HepG2 (cell line): ENCODE measurements around the gene ARMC2. TPM values are rescaled to one million over a fixed set of nuclear protein-coding genes. Genes with fewer than 3 reads are reported as not detected.

Experiments used
- ATAC-seq: fragments of 200-7000 bp; cut with Tn5 transposase; 3 replicates; pipeline ENCODE4 v1.9.1; 2020; ENCODE audit warnings: mild to moderate bottlenecking, moderate library complexity
- BruUV-seq: library from RNA; stranded (reverse); fragments of 400-500 nt; replicated peaks from 2 replicates; lab custom pipeline; 2021; lab: Mats Ljungman, UMichigan
- CTCF ChIA-PET: fragments of 300-600 bp; formaldehyde crosslinking; extraction: SDS; loops from one replicate; lab custom pipeline; 2021; ENCODE audit warnings: low total read pairs, inconsistent platforms, low intra/inter-chr PET ratio; lab: Yijun Ruan, JAX
- POLR2A ChIA-PET: fragments of 350-600 bp; sonication (Branson Sonifier 250); formaldehyde crosslinking; loops from one replicate; lab custom pipeline; 2020; ENCODE audit warnings: antibody characterized with exemption, inconsistent platforms; lab: Yijun Ruan, JAX
- DNase-seq: peaks from one replicate; pipeline ENCODE4 v3.0.0-alpha.2; 2015; ENCODE audit warnings: low spot score
- FAIRE-seq: peaks from 3 replicates; lab custom pipeline; 2011; peaks lifted over from hg19 to GRCh38; lab: Jason Lieb, UNC
- H2AFZ ChIP-seq: one replicate; pipeline ENCODE4 v1.6.1; 2011; ENCODE audit warnings: low read length, inconsistent platforms
- H3K27ac ChIP-seq: fragments of 300-600 bp; 3 replicates; pipeline ENCODE4 v1.8.0; 2011; ENCODE audit warnings: mixed run types, mild to moderate bottlenecking, mixed read lengths, low read length, inconsistent platforms; ENCODE audit not compliant: insufficient read depth; ENCODE audit errors: extremely low read length
- H3K27me3 ChIP-seq, 2 experiments: fragments of 200-600 bp in 1 of 2; 2 replicates in 1 of 2; 3 replicates in 1 of 2; pipeline versions ENCODE4 v1.6.0 to v1.8.0; 2011; ENCODE audit warnings: low read length in 2 of 2, mild to moderate bottlenecking in 2 of 2, moderate library complexity in 2 of 2, inconsistent platforms in 1 of 2; ENCODE audit not compliant: insufficient read depth in 2 of 2, control insufficient read depth in 1 of 2
- H3K36me3 ChIP-seq, 2 experiments: fragments of 200-600 bp in 1 of 2; replicated peaks in 1 of 2; 2 replicates in 1 of 2; 3 replicates in 1 of 2; pipeline versions ENCODE4 v1.5.1 to v1.8.0; 2011; ENCODE audit warnings: low read length in 2 of 2, inconsistent platforms in 1 of 2; ENCODE audit not compliant: insufficient read depth in 2 of 2, control insufficient read depth in 1 of 2
- H3K4me1 ChIP-seq: 2 replicates; pipeline ENCODE4 v1.5.1; 2012; ENCODE audit warnings: low read length, inconsistent platforms; ENCODE audit not compliant: insufficient read depth
- H3K4me2 ChIP-seq: 2 replicates; pipeline ENCODE4 v1.6.0; 2011; ENCODE audit warnings: low read depth, low read length, inconsistent platforms
- H3K4me3 ChIP-seq, 3 experiments: fragments of 200-600 bp in 1 of 3; sonication (generic), shearing (Covaris generic) in 1 of 3; replicated peaks in 1 of 3; 2 replicates each; pipeline ENCODE4 v1.5.1; 2011 to 2016; ENCODE audit warnings: low read length in 3 of 3, inconsistent platforms in 2 of 3, low read depth in 2 of 3, mild to moderate bottlenecking in 2 of 3, control low read depth in 1 of 3, mixed read lengths in 1 of 3; ENCODE audit not compliant: insufficient read depth in 1 of 3
- H3K79me2 ChIP-seq: one replicate; pipeline ENCODE4 v1.6.1; 2011; ENCODE audit warnings: low read length, inconsistent platforms; ENCODE audit not compliant: insufficient read depth
- H3K9ac ChIP-seq: 2 replicates; pipeline ENCODE4 v1.6.0; 2011; ENCODE audit warnings: mild to moderate bottlenecking, low read depth, low read length, inconsistent platforms; ENCODE audit not compliant: insufficient read depth
- H3K9me3 ChIP-seq: 2 replicates; pipeline ENCODE4 v1.5.1; 2012; ENCODE audit warnings: mild to moderate bottlenecking, low read length
- H4K20me1 ChIP-seq: 2 replicates; pipeline ENCODE4 v1.6.0; 2011; ENCODE audit warnings: inconsistent platforms, mild to moderate bottlenecking, low read length, moderate library complexity; ENCODE audit not compliant: insufficient read depth
- AKAP8 ChIP-seq: sonication (generic); formaldehyde crosslinking; IDR thresholded peaks from 2 replicates; pipeline ENCODE4 v1.5.1; 2020; ENCODE audit warnings: mild to moderate bottlenecking, missing genetic modification reagents
- CHD2 ChIP-seq: IDR thresholded peaks from 2 replicates; pipeline ENCODE4 v1.6.1; 2011; ENCODE audit warnings: low read depth, low read length, improper control_type of control experiment
- DNMT3B ChIP-seq: conservative IDR thresholded peaks from 2 replicates; pipeline ENCODE4 v1.6.1; 2016; ENCODE audit warnings: missing biosample characterization, control low read depth
- E2F2 ChIP-seq: sonication (generic); formaldehyde crosslinking; IDR thresholded peaks from 2 replicates; pipeline ENCODE4 v1.4.0; 2020; ENCODE audit warnings: missing genetic modification reagents, borderline replicate concordance
- FOXA1 ChIP-seq, 2 experiments: fragments of 450-650 bp in 1 of 2; sonication (generic) in 1 of 2; formaldehyde crosslinking in 1 of 2; IDR thresholded peaks; 2 replicates each; pipeline versions ENCODE4 v1.4.0 to v1.6.1; 2016 to 2020; ENCODE audit warnings: missing genetic modification reagents in 1 of 2
- JDP2 ChIP-seq: sonication (generic); formaldehyde crosslinking; IDR thresholded peaks from 2 replicates; pipeline ENCODE4 v1.8.1; 2022; ENCODE audit warnings: missing genetic modification reagents, borderline replicate concordance
- KAT8 ChIP-seq: IDR thresholded peaks from 2 replicates; pipeline ENCODE4 v1.6.1; 2016; ENCODE audit warnings: missing genetic modification reagents, missing compliant biosample characterization
- KMT2B ChIP-seq: IDR thresholded peaks from 2 replicates; pipeline ENCODE4 v1.6.1; 2016; ENCODE audit warnings: missing genetic modification reagents, missing compliant biosample characterization
- RELA ChIP-seq: sonication (generic); formaldehyde crosslinking; IDR thresholded peaks from 2 replicates; pipeline ENCODE4 v1.4.0; 2020; ENCODE audit warnings: missing genetic modification reagents
- SMAD9 ChIP-seq: sonication (generic); formaldehyde crosslinking; IDR thresholded peaks from 2 replicates; pipeline ENCODE4 v1.5.1; 2020; ENCODE audit warnings: mild to moderate bottlenecking, missing genetic modification reagents
- SPEN ChIP-seq: sonication (generic); formaldehyde crosslinking; IDR thresholded peaks from 2 replicates; pipeline ENCODE4 v1.5.1; 2020; ENCODE audit warnings: low read depth, mild to moderate bottlenecking, missing genetic modification reagents
- TP53 ChIP-seq: sonication (generic); formaldehyde crosslinking; conservative IDR thresholded peaks from 2 replicates; pipeline ENCODE4 v1.4.0; 2020; ENCODE audit warnings: missing genetic modification reagents
- TRIM22 ChIP-seq: fragments of 450-650 bp; IDR thresholded peaks from 2 replicates; pipeline ENCODE4 v1.6.1; 2017
- ZBTB3 ChIP-seq: sonication (generic); formaldehyde crosslinking; IDR thresholded peaks from 2 replicates; pipeline ENCODE4 v1.4.0; 2020; ENCODE audit warnings: low read depth, mild to moderate bottlenecking, moderate library complexity, missing genetic modification reagents, borderline replicate concordance
- ZFP91 ChIP-seq: sonication (generic); formaldehyde crosslinking; IDR thresholded peaks from 2 replicates; pipeline ENCODE4 v1.9.0; 2022; ENCODE audit warnings: missing genetic modification reagents, mild to moderate bottlenecking, borderline replicate concordance
- ZNF746 ChIP-seq: sonication (generic); formaldehyde crosslinking; IDR thresholded peaks from 2 replicates; pipeline ENCODE4 v1.8.0; 2022; ENCODE audit warnings: mild to moderate bottlenecking, missing genetic modification reagents
- ZSCAN31 ChIP-seq: sonication (generic); formaldehyde crosslinking; IDR thresholded peaks from 2 replicates; pipeline ENCODE4 v1.5.0; 2020; ENCODE audit warnings: low read depth, mild to moderate bottlenecking, missing genetic modification reagents
- WGBS: methylation state at CpG from one replicate; pipeline ENCODE4 v1.1.6; 2017; ENCODE audit warnings: low lambda C conversion rate; 5-methylcytosine and 5-hydroxymethylcytosine counted together
- in situ Hi-C: cut with HindIII; loops from 2 replicates; pipeline ENCODE4 v1.10.0; 2017; ENCODE audit warnings: low pct_unique_long_range_greater_than_20kb; ENCODE audit not compliant: extremely low pct_ligation_motif_present
- intact Hi-C: fragments of 100-400 bp; cut with micrococcal nuclease; formaldehyde crosslinking; loops from one replicate; pipeline ENCODE4 v1.10.0; 2022; ENCODE audit not compliant: unreplicated experiment
- polyA plus RNA-seq, 8 experiments: library from polyadenylated mRNA; depleted of rRNA in 3 of 8; stranded (reverse) in 7 of 8; unstranded in 1 of 8; fragments of >200 nt; fragmentation: Illumina TruSeq in 4 of 8; extraction: Trizol in 4 of 8; gene quantifications; 2 replicates each; pipeline versions ENCODE4 v1.2.1 to v1.2.3, GENCODE V29; 2011 to 2016; ENCODE audit warnings: low read depth in 4 of 8, missing spikeins in 1 of 8, mixed read lengths in 1 of 8; ENCODE audit not compliant: insufficient read depth in 1 of 8
- total RNA-seq, 5 experiments: library from RNA; depleted of rRNA; stranded (reverse); fragments of >200 nt; fragmentation: Illumina TruSeq; extraction: Trizol; gene quantifications; 2 replicates each; pipeline ENCODE4 v1.2.3, GENCODE V29; 2016; ENCODE audit warnings: low read depth in 1 of 5

ARMC2 gene
- total and polyA plus RNA-seq, 2 of the 13 experiments (the other 11 are each of a cell fraction or from before 2014, with no cell fraction given), result 1.4 to 3.2 TPM

- BruUV-seq, result no TSS peak
- DNase-seq, result no peak
- Histone ChIP-seq H4K20me1 (no peaks in the 10 kb centered on the region), H2AFZ (no peak overlapping the region), H3K9ac (no peak overlapping the region), H3K4me1 (no peaks in the 10 kb centered on the region), H3K27ac (no peak overlapping the region), H3K36me3 (no peaks in the 10 kb centered on the region), H3K4me3 (no peak overlapping the region), H3K9me3 (no peaks in the 10 kb centered on the region), H3K79me2 (no peaks in the 10 kb centered on the region), H3K27me3 (peaks cover 0 to 6% of the 10 kb centered on the region in 2 experiments; a peak in 1 of 5 replicates)
- FAIRE-seq, result no peak
- POLR2A ChIA-PET, result interaction anchor here (0.5 kb wide), 1 partner anchor 387 kb away, joined by 3 read pairs; no protein-coding TSS in a partner anchor
- in situ Hi-C loops, result no loop called here
- TF ChIP-seq DNMT3B (no peak), E2F2 (CRISPR knock-in tag) (no peak), ZNF746 (CRISPR knock-in tag) (no peak), CHD2 (no peak), KMT2B (CRISPR knock-in tag) (no peak), KAT8 (no peak), TP53 (CRISPR knock-in tag) (no peak)
- TF ChIP-seq, all 625 proteins: peak for 0
- CTCF ChIA-PET, result no interaction called here
- H3K4me2 ChIP-seq, result no peak overlapping the region
- ATAC-seq, result no peak
- intact Hi-C loops, result no loop called here
Measured at GRCh38 chr6:108922499-108922898, 74.3 kb downstream of the ARMC2 start.

GRCh38 chr6:108927927-108928326 is 79.7 kb downstream of the ARMC2 start:
- H2AFZ ChIP-seq, result no peak overlapping the region
- H3K27me3 ChIP-seq, result peaks cover 0 to 6% of the 10 kb centered on the region in 2 experiments; a peak in 2 of 5 replicates
- ChIA-PET CTCF (no interaction called here), POLR2A (no interaction called here)
- H3K4me3 ChIP-seq, result no peak overlapping the region
- FAIRE-seq, result no peak
- DNase-seq, result no peak
- intact Hi-C loops (no loop called here), in situ Hi-C loops (no loop called here)
- H3K36me3 ChIP-seq, result no peaks in the 10 kb centered on the region
- no peaks in the 10 kb centered on the region for H4K20me1 ChIP-seq
- ATAC-seq, result no peak
- no peak overlapping the region for H3K9ac ChIP-seq
- no peaks in the 10 kb centered on the region for H3K4me1 ChIP-seq
- no peaks in the 10 kb centered on the region for H3K79me2 ChIP-seq
- no peak overlapping the region for H3K4me2 ChIP-seq
- H3K9me3 ChIP-seq, result no peaks in the 10 kb centered on the region
- no peak overlapping the region for H3K27ac ChIP-seq
- 30% methylated on average over 5 of the region's 5 CpGs for WGBS
- BruUV-seq, result no TSS peak
- TF ChIP-seq AKAP8 (CRISPR knock-in tag) (no peak), ZSCAN31 (CRISPR knock-in tag) (no peak), TRIM22 (no peak), RELA (CRISPR knock-in tag) (no peak), JDP2 (CRISPR knock-in tag) (no peak), SPEN (CRISPR knock-in tag) (no peak), SMAD9 (CRISPR knock-in tag) (no peak), FOXA1 (IDR thresholded peaks at IDR 0.05) (no peak), FOXA1 (CRISPR knock-in tag; IDR thresholded peaks at IDR 0.05) (no peak), ZBTB3 (no peak), ZFP91 (no peak)
